Measurements from ENCODE around the gene KCNB1.

Gene KCNB1

GRCh38 chr20:49448917-49449316 is 33.6 kb downstream of the KCNB1 start:
- Histone ChIP-seq H3K4me3 (ENCODE audit: low read depth, low read length) (no peak overlapping the region), H3K9me3 (ENCODE audit: control insufficient read depth, insufficient read depth, low read length) (no peaks in the 10 kb centered on the region), H3K4me1 (ENCODE audit: control insufficient read depth, insufficient read depth, low read length) (peaks cover 8% of the 10 kb centered on the region), H3K36me3 (ENCODE audit: control insufficient read depth, insufficient read depth, low read length) (no peaks in the 10 kb centered on the region), H3K27me3 (ENCODE audit: control insufficient read depth, insufficient read depth, low read length) (no peaks in the 10 kb centered on the region), H3K9ac (ENCODE audit: low read depth, low read length) (no peak overlapping the region)

- H3K4me1 ChIP-seq (ENCODE audit: control insufficient read depth, insufficient read depth, low read length), result peaks cover 8% of the 10 kb centered on the region
- no peaks in the 10 kb centered on the region for H3K27me3 ChIP-seq (ENCODE audit: control insufficient read depth, insufficient read depth, low read length)
- no peak overlapping the region for H3K9ac ChIP-seq (ENCODE audit: low read depth, low read length)
- H3K9me3 ChIP-seq (ENCODE audit: control insufficient read depth, insufficient read depth, low read length), result no peaks in the 10 kb centered on the region
- no peak overlapping the region for H3K4me3 ChIP-seq (ENCODE audit: low read depth, low read length)
- no peaks in the 10 kb centered on the region for H3K36me3 ChIP-seq (ENCODE audit: control insufficient read depth, insufficient read depth, low read length)
Measured at GRCh38 chr20:49447946-49448809, 34.3 kb downstream of the KCNB1 start.

- H3K9me3 ChIP-seq (ENCODE audit: control insufficient read depth, insufficient read depth, low read length), result no peaks in the 10 kb centered on the region
- H3K27me3 ChIP-seq (ENCODE audit: control insufficient read depth, insufficient read depth, low read length), result no peaks in the 10 kb centered on the region
- H3K9ac ChIP-seq (ENCODE audit: low read depth, low read length), result no peak overlapping the region
- H3K4me3 ChIP-seq (ENCODE audit: low read depth, low read length), result no peak overlapping the region
- H3K4me1 ChIP-seq (ENCODE audit: control insufficient read depth, insufficient read depth, low read length), result peaks cover 8% of the 10 kb centered on the region
- H3K36me3 ChIP-seq (ENCODE audit: control insufficient read depth, insufficient read depth, low read length), result no peaks in the 10 kb centered on the region
Measured at GRCh38 chr20:49447364-49447763, 35.1 kb downstream of the KCNB1 start.

- H3K9ac ChIP-seq (ENCODE audit: low read depth, low read length), result no peak overlapping the region
Measured at GRCh38 chr20:49446808-49447207, 35.7 kb downstream of the KCNB1 start.

GRCh38 chr20:49446080-49446479 is 36.4 kb downstream of the KCNB1 start:
- Histone ChIP-seq H3K4me1 (ENCODE audit: control insufficient read depth, insufficient read depth, low read length) (peaks cover 8% of the 10 kb centered on the region), H3K4me3 (ENCODE audit: low read depth, low read length) (no peak overlapping the region), H3K36me3 (ENCODE audit: control insufficient read depth, insufficient read depth, low read length) (no peaks in the 10 kb centered on the region), H3K9ac (ENCODE audit: low read depth, low read length) (no peak overlapping the region), H3K9me3 (ENCODE audit: control insufficient read depth, insufficient read depth, low read length) (no peaks in the 10 kb centered on the region), H3K27me3 (ENCODE audit: control insufficient read depth, insufficient read depth, low read length) (no peaks in the 10 kb centered on the region)

More at GRCh38 chr20:49446808-49447207, 35.7 kb downstream of the KCNB1 start:
- Histone ChIP-seq H3K27me3 (ENCODE audit: control insufficient read depth, insufficient read depth, low read length) (no peaks in the 10 kb centered on the region), H3K36me3 (ENCODE audit: control insufficient read depth, insufficient read depth, low read length) (no peaks in the 10 kb centered on the region), H3K9me3 (ENCODE audit: control insufficient read depth, insufficient read depth, low read length) (no peaks in the 10 kb centered on the region), H3K4me1 (ENCODE audit: control insufficient read depth, insufficient read depth, low read length) (peaks cover 8% of the 10 kb centered on the region), H3K4me3 (ENCODE audit: low read depth, low read length) (no peak overlapping the region)

GRCh38 chr20:49445176-49445575 is 37.3 kb downstream of the KCNB1 start:
- no peaks in the 10 kb centered on the region for H3K27me3 ChIP-seq (ENCODE audit: control insufficient read depth, insufficient read depth, low read length)
- H3K9me3 ChIP-seq (ENCODE audit: control insufficient read depth, insufficient read depth, low read length), result no peaks in the 10 kb centered on the region
- H3K4me1 ChIP-seq (ENCODE audit: control insufficient read depth, insufficient read depth, low read length), result peaks cover 6% of the 10 kb centered on the region
- H3K9ac ChIP-seq (ENCODE audit: low read depth, low read length), result no peak overlapping the region
- H3K4me3 ChIP-seq (ENCODE audit: low read depth, low read length), result no peak overlapping the region
- no peaks in the 10 kb centered on the region for H3K36me3 ChIP-seq (ENCODE audit: control insufficient read depth, insufficient read depth, low read length)

GRCh38 chr20:49444553-49444990 is 37.9 kb downstream of the KCNB1 start:
- H3K9ac ChIP-seq (ENCODE audit: low read depth, low read length), result no peak overlapping the region
- H3K27me3 ChIP-seq (ENCODE audit: control insufficient read depth, insufficient read depth, low read length), result no peaks in the 10 kb centered on the region
- no peak overlapping the region for H3K4me3 ChIP-seq (ENCODE audit: low read depth, low read length)
- H3K9me3 ChIP-seq (ENCODE audit: control insufficient read depth, insufficient read depth, low read length), result no peaks in the 10 kb centered on the region
- H3K4me1 ChIP-seq (ENCODE audit: control insufficient read depth, insufficient read depth, low read length), result peaks cover 6% of the 10 kb centered on the region
- H3K36me3 ChIP-seq (ENCODE audit: control insufficient read depth, insufficient read depth, low read length), result no peaks in the 10 kb centered on the region

GRCh38 chr20:49437057-49437456 is 45.4 kb downstream of the KCNB1 start:
- H3K36me3 ChIP-seq (ENCODE audit: control insufficient read depth, insufficient read depth, low read length), result no peaks in the 10 kb centered on the region
- no peaks in the 10 kb centered on the region for H3K9me3 ChIP-seq (ENCODE audit: control insufficient read depth, insufficient read depth, low read length)
- no peaks in the 10 kb centered on the region for H3K27me3 ChIP-seq (ENCODE audit: control insufficient read depth, insufficient read depth, low read length)
- H3K4me1 ChIP-seq (ENCODE audit: control insufficient read depth, insufficient read depth, low read length), result no peaks in the 10 kb centered on the region
- H3K4me3 ChIP-seq (ENCODE audit: low read depth, low read length), result no peak overlapping the region
- H3K9ac ChIP-seq (ENCODE audit: low read depth, low read length), result no peak overlapping the region

- Histone ChIP-seq H3K36me3 (ENCODE audit: control insufficient read depth, insufficient read depth, low read length) (no peaks in the 10 kb centered on the region), H3K4me1 (ENCODE audit: control insufficient read depth, insufficient read depth, low read length) (no peaks in the 10 kb centered on the region), H3K27me3 (ENCODE audit: control insufficient read depth, insufficient read depth, low read length) (no peaks in the 10 kb centered on the region), H3K9me3 (ENCODE audit: control insufficient read depth, insufficient read depth, low read length) (no peaks in the 10 kb centered on the region), H3K4me3 (ENCODE audit: low read depth, low read length) (no peak overlapping the region), H3K9ac (ENCODE audit: low read depth, low read length) (no peak overlapping the region)
Measured at GRCh38 chr20:49435639-49436038, 46.8 kb downstream of the KCNB1 start.

GRCh38 chr20:49433333-49433732 is 49.1 kb downstream of the KCNB1 start:
- Histone ChIP-seq H3K27me3 (ENCODE audit: control insufficient read depth, insufficient read depth, low read length) (no peaks in the 10 kb centered on the region), H3K36me3 (ENCODE audit: control insufficient read depth, insufficient read depth, low read length) (no peaks in the 10 kb centered on the region), H3K9me3 (ENCODE audit: control insufficient read depth, insufficient read depth, low read length) (no peaks in the 10 kb centered on the region), H3K9ac (ENCODE audit: low read depth, low read length) (no peak overlapping the region), H3K4me3 (ENCODE audit: low read depth, low read length) (no peak overlapping the region), H3K4me1 (ENCODE audit: control insufficient read depth, insufficient read depth, low read length) (no peaks in the 10 kb centered on the region)

GRCh38 chr20:49432550-49432949 is 49.9 kb downstream of the KCNB1 start:
- H3K4me3 ChIP-seq (ENCODE audit: low read depth, low read length), result no peak overlapping the region
- no peak overlapping the region for H3K9ac ChIP-seq (ENCODE audit: low read depth, low read length)
- H3K27me3 ChIP-seq (ENCODE audit: control insufficient read depth, insufficient read depth, low read length), result no peaks in the 10 kb centered on the region
- no peaks in the 10 kb centered on the region for H3K4me1 ChIP-seq (ENCODE audit: control insufficient read depth, insufficient read depth, low read length)
- no peaks in the 10 kb centered on the region for H3K36me3 ChIP-seq (ENCODE audit: control insufficient read depth, insufficient read depth, low read length)
- no peaks in the 10 kb centered on the region for H3K9me3 ChIP-seq (ENCODE audit: control insufficient read depth, insufficient read depth, low read length)

GRCh38 chr20:49431329-49431728 is 51.1 kb downstream of the KCNB1 start:
- Histone ChIP-seq H3K4me1 (ENCODE audit: control insufficient read depth, insufficient read depth, low read length) (no peaks in the 10 kb centered on the region), H3K27me3 (ENCODE audit: control insufficient read depth, insufficient read depth, low read length) (peaks cover 2% of the 10 kb centered on the region), H3K4me3 (ENCODE audit: low read depth, low read length) (no peak overlapping the region), H3K9ac (ENCODE audit: low read depth, low read length) (no peak overlapping the region), H3K9me3 (ENCODE audit: control insufficient read depth, insufficient read depth, low read length) (no peaks in the 10 kb centered on the region), H3K36me3 (ENCODE audit: control insufficient read depth, insufficient read depth, low read length) (no peaks in the 10 kb centered on the region)

Data from iPS-15b (cell line).